HepG2 (cell line): ENCODE measurements around the gene UBAC2. TPM values are rescaled to one million over a fixed set of nuclear protein-coding genes. Genes with fewer than 3 reads are reported as not detected.

ENCODE experiments used
- ATAC-seq: fragments of 200-7000 bp; cut with Tn5 transposase; 3 replicates; pipeline ENCODE4 v1.9.1; 2020; ENCODE audit warnings: mild to moderate bottlenecking, moderate library complexity
- BruUV-seq: library from RNA; stranded (reverse); fragments of 400-500 nt; replicated peaks from 2 replicates; lab custom pipeline; 2021; lab: Mats Ljungman, UMichigan
- CTCF ChIA-PET: fragments of 300-600 bp; formaldehyde crosslinking; extraction: SDS; loops from one replicate; lab custom pipeline; 2021; ENCODE audit warnings: low total read pairs, inconsistent platforms, low intra/inter-chr PET ratio; lab: Yijun Ruan, JAX
- POLR2A ChIA-PET: fragments of 350-600 bp; sonication (Branson Sonifier 250); formaldehyde crosslinking; loops from one replicate; lab custom pipeline; 2020; ENCODE audit warnings: antibody characterized with exemption, inconsistent platforms; lab: Yijun Ruan, JAX
- DNase-seq: peaks from one replicate; pipeline ENCODE4 v3.0.0-alpha.2; 2015; ENCODE audit warnings: low spot score
- FAIRE-seq: peaks from 3 replicates; lab custom pipeline; 2011; peaks lifted over from hg19 to GRCh38; lab: Jason Lieb, UNC
- H2AFZ ChIP-seq: one replicate; pipeline ENCODE4 v1.6.1; 2011; ENCODE audit warnings: low read length, inconsistent platforms
- H3K27ac ChIP-seq: fragments of 300-600 bp; 3 replicates; pipeline ENCODE4 v1.8.0; 2011; ENCODE audit warnings: mixed run types, mild to moderate bottlenecking, mixed read lengths, low read length, inconsistent platforms; ENCODE audit not compliant: insufficient read depth; ENCODE audit errors: extremely low read length
- H3K27me3 ChIP-seq, 2 experiments: fragments of 200-600 bp in 1 of 2; 2 replicates in 1 of 2; 3 replicates in 1 of 2; pipeline versions ENCODE4 v1.6.0 to v1.8.0; 2011; ENCODE audit warnings: low read length in 2 of 2, mild to moderate bottlenecking in 2 of 2, moderate library complexity in 2 of 2, inconsistent platforms in 1 of 2; ENCODE audit not compliant: insufficient read depth in 2 of 2, control insufficient read depth in 1 of 2
- H3K36me3 ChIP-seq, 2 experiments: fragments of 200-600 bp in 1 of 2; replicated peaks in 1 of 2; 2 replicates in 1 of 2; 3 replicates in 1 of 2; pipeline versions ENCODE4 v1.5.1 to v1.8.0; 2011; ENCODE audit warnings: low read length in 2 of 2, inconsistent platforms in 1 of 2; ENCODE audit not compliant: insufficient read depth in 2 of 2, control insufficient read depth in 1 of 2
- H3K4me1 ChIP-seq: 2 replicates; pipeline ENCODE4 v1.5.1; 2012; ENCODE audit warnings: low read length, inconsistent platforms; ENCODE audit not compliant: insufficient read depth
- H3K4me2 ChIP-seq: 2 replicates; pipeline ENCODE4 v1.6.0; 2011; ENCODE audit warnings: low read depth, low read length, inconsistent platforms
- H3K4me3 ChIP-seq, 3 experiments: fragments of 200-600 bp in 1 of 3; sonication (generic), shearing (Covaris generic) in 1 of 3; replicated peaks in 1 of 3; 2 replicates each; pipeline ENCODE4 v1.5.1; 2011 to 2016; ENCODE audit warnings: low read length in 3 of 3, inconsistent platforms in 2 of 3, low read depth in 2 of 3, mild to moderate bottlenecking in 2 of 3, control low read depth in 1 of 3, mixed read lengths in 1 of 3; ENCODE audit not compliant: insufficient read depth in 1 of 3
- H3K79me2 ChIP-seq: one replicate; pipeline ENCODE4 v1.6.1; 2011; ENCODE audit warnings: low read length, inconsistent platforms; ENCODE audit not compliant: insufficient read depth
- H3K9ac ChIP-seq: 2 replicates; pipeline ENCODE4 v1.6.0; 2011; ENCODE audit warnings: mild to moderate bottlenecking, low read depth, low read length, inconsistent platforms; ENCODE audit not compliant: insufficient read depth
- H3K9me3 ChIP-seq: 2 replicates; pipeline ENCODE4 v1.5.1; 2012; ENCODE audit warnings: mild to moderate bottlenecking, low read length
- H4K20me1 ChIP-seq: 2 replicates; pipeline ENCODE4 v1.6.0; 2011; ENCODE audit warnings: inconsistent platforms, mild to moderate bottlenecking, low read length, moderate library complexity; ENCODE audit not compliant: insufficient read depth
- ADNP ChIP-seq: sonication (generic); formaldehyde crosslinking; IDR thresholded peaks from 2 replicates; pipeline ENCODE4 v1.4.0; 2020; ENCODE audit warnings: missing genetic modification reagents
- CBX1 ChIP-seq: IDR thresholded peaks from one replicate; pipeline ENCODE4 v1.6.1; 2016; ENCODE audit warnings: antibody characterized with exemption, low read depth
- ELF4 ChIP-seq: sonication (generic); formaldehyde crosslinking; IDR thresholded peaks from 2 replicates; pipeline ENCODE4 v1.5.0; 2020; ENCODE audit warnings: missing genetic modification reagents, mild to moderate bottlenecking, moderate library complexity, borderline replicate concordance
- ETV6 ChIP-seq: sonication (generic); formaldehyde crosslinking; conservative IDR thresholded peaks from 2 replicates; pipeline ENCODE4 v1.4.0; 2020; ENCODE audit warnings: missing genetic modification reagents
- KAT8 ChIP-seq: IDR thresholded peaks from 2 replicates; pipeline ENCODE4 v1.6.1; 2016; ENCODE audit warnings: missing genetic modification reagents, missing compliant biosample characterization
- PCBP2 ChIP-seq: fragments of 200-400 bp; formaldehyde crosslinking; optimal IDR thresholded peaks from 2 replicates; pipeline ENCODE3; 2018; ENCODE audit warnings: low read length, low read depth; ENCODE audit not compliant: poor library complexity, severe bottlenecking
- POGZ ChIP-seq: sonication (generic); formaldehyde crosslinking; IDR thresholded peaks from 2 replicates; pipeline ENCODE4 v1.4.0; 2020; ENCODE audit warnings: mild to moderate bottlenecking, missing genetic modification reagents
- SP140L ChIP-seq: sonication (generic); formaldehyde crosslinking; IDR thresholded peaks from 2 replicates; pipeline ENCODE4 v1.4.0; 2020; ENCODE audit warnings: missing genetic modification reagents, borderline replicate concordance
- ZFP1 ChIP-seq: IDR thresholded peaks from 2 replicates; pipeline ENCODE4 v1.6.1; 2016
- ZNF446 ChIP-seq: sonication (generic); formaldehyde crosslinking; IDR thresholded peaks from 2 replicates; pipeline ENCODE4 v1.5.0; 2020; ENCODE audit warnings: mild to moderate bottlenecking, missing genetic modification reagents
- ZNF75D ChIP-seq: sonication (generic); formaldehyde crosslinking; IDR thresholded peaks from 2 replicates; pipeline ENCODE4 v1.8.1; 2023; ENCODE audit warnings: missing genetic modification reagents, mild to moderate bottlenecking, borderline replicate concordance
- WGBS: methylation state at CpG from one replicate; pipeline ENCODE4 v1.1.6; 2017; ENCODE audit warnings: low lambda C conversion rate; 5-methylcytosine and 5-hydroxymethylcytosine counted together
- in situ Hi-C: cut with HindIII; loops from 2 replicates; pipeline ENCODE4 v1.10.0; 2017; ENCODE audit warnings: low pct_unique_long_range_greater_than_20kb; ENCODE audit not compliant: extremely low pct_ligation_motif_present
- intact Hi-C: fragments of 100-400 bp; cut with micrococcal nuclease; formaldehyde crosslinking; loops from one replicate; pipeline ENCODE4 v1.10.0; 2022; ENCODE audit not compliant: unreplicated experiment
- polyA plus RNA-seq, 8 experiments: library from polyadenylated mRNA; depleted of rRNA in 3 of 8; stranded (reverse) in 7 of 8; unstranded in 1 of 8; fragments of >200 nt; fragmentation: Illumina TruSeq in 4 of 8; extraction: Trizol in 4 of 8; gene quantifications; 2 replicates each; pipeline versions ENCODE4 v1.2.1 to v1.2.3, GENCODE V29; 2011 to 2016; ENCODE audit warnings: low read depth in 4 of 8, missing spikeins in 1 of 8, mixed read lengths in 1 of 8; ENCODE audit not compliant: insufficient read depth in 1 of 8
- total RNA-seq, 5 experiments: library from RNA; depleted of rRNA; stranded (reverse); fragments of >200 nt; fragmentation: Illumina TruSeq; extraction: Trizol; gene quantifications; 2 replicates each; pipeline ENCODE4 v1.2.3, GENCODE V29; 2016; ENCODE audit warnings: low read depth in 1 of 5
- TF ChIP-seq, protein P1 (sequence below): sonication (generic); formaldehyde crosslinking; IDR thresholded peaks from 2 replicates; pipeline ENCODE4 v1.5.1; 2020; ENCODE audit warnings: mild to moderate bottlenecking, missing genetic modification reagents, borderline replicate concordance
- TF ChIP-seq, protein P2 (sequence below): sonication (generic); formaldehyde crosslinking; IDR thresholded peaks from 2 replicates; pipeline ENCODE4 v1.8.1; 2023; ENCODE audit warnings: missing genetic modification reagents, mild to moderate bottlenecking, borderline replicate concordance
- TF ChIP-seq, protein P3 (sequence below): sonication (generic); formaldehyde crosslinking; IDR thresholded peaks from 2 replicates; pipeline ENCODE4 v1.9.0; 2021; ENCODE audit warnings: missing genetic modification reagents, borderline replicate concordance
- TF ChIP-seq, protein P4 (sequence below): sonication (generic); formaldehyde crosslinking; conservative IDR thresholded peaks from 2 replicates; pipeline ENCODE4 v1.8.0; 2022; ENCODE audit warnings: low read depth, missing genetic modification reagents

UBAC2 gene
- total and polyA plus RNA-seq, 2 of the 13 experiments (the other 11 are each of a cell fraction or from before 2014, with no cell fraction given) = 61.3 to 80.8 TPM

DNA sequence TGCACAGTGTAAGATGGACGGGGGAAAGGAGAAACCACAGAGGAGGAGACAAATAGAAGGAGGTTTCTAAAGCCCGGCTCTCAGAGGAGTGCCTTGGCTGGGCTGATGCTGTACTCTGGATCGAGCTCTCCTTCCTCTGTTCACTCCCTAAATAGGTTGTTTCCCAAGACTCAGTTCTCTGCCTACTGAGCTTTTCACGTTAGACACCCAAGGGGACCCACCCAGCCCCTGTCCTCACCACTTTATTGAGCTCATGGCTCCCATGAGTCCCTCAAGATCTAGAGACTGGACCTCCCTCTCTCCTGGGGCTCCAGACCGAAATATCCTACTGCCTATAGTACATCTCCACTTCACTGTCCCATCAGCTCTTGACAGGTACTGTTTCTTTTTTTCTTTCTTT lies 144.7 kb downstream of the UBAC2 start:
- Histone ChIP-seq H3K27me3 (no peaks in the 10 kb centered on the region; a peak in 1 of 5 replicates), H3K9ac (no peak overlapping the region), H3K4me1 (no peaks in the 10 kb centered on the region), H3K9me3 (no peaks in the 10 kb centered on the region), H3K79me2 (no peaks in the 10 kb centered on the region), H3K4me2 (no peak overlapping the region), H3K27ac (no peak overlapping the region), H4K20me1 (no peaks in the 10 kb centered on the region), H2AFZ (no peak overlapping the region), H3K4me3 (no peak overlapping the region), H3K36me3 (peaks cover 5 to 68% of the 10 kb centered on the region in 2 experiments; a peak in 4 of 5 replicates)
- 94% methylated on average over 5 of the region's 5 CpGs for WGBS
- BruUV-seq = no TSS peak
- in situ Hi-C loops (no loop called here), intact Hi-C loops (no loop called here)
- FAIRE-seq = no peak
- CTCF ChIA-PET = no interaction called here
- TF ChIP-seq ZNF75D (CRISPR knock-in tag) (no peak), ETV6 (no peak), ELF4 (CRISPR knock-in tag) (no peak), SP140L (CRISPR knock-in tag) (no peak), CBX1 (no peak), KAT8 (CRISPR knock-in tag) (no peak), ADNP (CRISPR knock-in tag) (no peak), PCBP2 (no peak), ZFP1 (CRISPR knock-in tag) (no peak), POGZ (CRISPR knock-in tag) (no peak), ZNF446 (CRISPR knock-in tag) (no peak)
- TF ChIP-seq, protein P1, sequence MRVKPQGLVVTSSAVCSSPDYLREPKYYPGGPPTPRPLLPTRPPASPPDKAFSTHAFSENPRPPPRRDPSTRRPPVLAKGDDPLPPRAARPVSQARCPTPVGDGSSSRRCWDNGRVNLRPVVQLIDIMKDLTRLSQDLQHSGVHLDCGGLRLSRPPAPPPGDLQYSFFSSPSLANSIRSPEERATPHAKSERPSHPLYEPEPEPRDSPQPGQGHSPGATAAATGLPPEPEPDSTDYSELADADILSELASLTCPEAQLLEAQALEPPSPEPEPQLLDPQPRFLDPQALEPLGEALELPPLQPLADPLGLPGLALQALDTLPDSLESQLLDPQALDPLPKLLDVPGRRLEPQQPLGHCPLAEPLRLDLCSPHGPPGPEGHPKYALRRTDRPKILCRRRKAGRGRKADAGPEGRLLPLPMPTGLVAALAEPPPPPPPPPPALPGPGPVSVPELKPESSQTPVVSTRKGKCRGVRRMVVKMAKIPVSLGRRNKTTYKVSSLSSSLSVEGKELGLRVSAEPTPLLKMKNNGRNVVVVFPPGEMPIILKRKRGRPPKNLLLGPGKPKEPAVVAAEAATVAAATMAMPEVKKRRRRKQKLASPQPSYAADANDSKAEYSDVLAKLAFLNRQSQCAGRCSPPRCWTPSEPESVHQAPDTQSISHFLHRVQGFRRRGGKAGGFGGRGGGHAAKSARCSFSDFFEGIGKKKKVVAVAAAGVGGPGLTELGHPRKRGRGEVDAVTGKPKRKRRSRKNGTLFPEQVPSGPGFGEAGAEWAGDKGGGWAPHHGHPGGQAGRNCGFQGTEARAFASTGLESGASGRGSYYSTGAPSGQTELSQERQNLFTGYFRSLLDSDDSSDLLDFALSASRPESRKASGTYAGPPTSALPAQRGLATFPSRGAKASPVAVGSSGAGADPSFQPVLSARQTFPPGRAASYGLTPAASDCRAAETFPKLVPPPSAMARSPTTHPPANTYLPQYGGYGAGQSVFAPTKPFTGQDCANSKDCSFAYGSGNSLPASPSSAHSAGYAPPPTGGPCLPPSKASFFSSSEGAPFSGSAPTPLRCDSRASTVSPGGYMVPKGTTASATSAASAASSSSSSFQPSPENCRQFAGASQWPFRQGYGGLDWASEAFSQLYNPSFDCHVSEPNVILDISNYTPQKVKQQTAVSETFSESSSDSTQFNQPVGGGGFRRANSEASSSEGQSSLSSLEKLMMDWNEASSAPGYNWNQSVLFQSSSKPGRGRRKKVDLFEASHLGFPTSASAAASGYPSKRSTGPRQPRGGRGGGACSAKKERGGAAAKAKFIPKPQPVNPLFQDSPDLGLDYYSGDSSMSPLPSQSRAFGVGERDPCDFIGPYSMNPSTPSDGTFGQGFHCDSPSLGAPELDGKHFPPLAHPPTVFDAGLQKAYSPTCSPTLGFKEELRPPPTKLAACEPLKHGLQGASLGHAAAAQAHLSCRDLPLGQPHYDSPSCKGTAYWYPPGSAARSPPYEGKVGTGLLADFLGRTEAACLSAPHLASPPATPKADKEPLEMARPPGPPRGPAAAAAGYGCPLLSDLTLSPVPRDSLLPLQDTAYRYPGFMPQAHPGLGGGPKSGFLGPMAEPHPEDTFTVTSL (CRISPR knock-in tag) = no peak
- TF ChIP-seq, protein P2, sequence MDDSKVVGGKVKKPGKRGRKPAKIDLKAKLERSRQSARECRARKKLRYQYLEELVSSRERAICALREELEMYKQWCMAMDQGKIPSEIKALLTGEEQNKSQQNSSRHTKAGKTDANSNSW (CRISPR knock-in tag) = no peak
- TF ChIP-seq, protein P3, sequence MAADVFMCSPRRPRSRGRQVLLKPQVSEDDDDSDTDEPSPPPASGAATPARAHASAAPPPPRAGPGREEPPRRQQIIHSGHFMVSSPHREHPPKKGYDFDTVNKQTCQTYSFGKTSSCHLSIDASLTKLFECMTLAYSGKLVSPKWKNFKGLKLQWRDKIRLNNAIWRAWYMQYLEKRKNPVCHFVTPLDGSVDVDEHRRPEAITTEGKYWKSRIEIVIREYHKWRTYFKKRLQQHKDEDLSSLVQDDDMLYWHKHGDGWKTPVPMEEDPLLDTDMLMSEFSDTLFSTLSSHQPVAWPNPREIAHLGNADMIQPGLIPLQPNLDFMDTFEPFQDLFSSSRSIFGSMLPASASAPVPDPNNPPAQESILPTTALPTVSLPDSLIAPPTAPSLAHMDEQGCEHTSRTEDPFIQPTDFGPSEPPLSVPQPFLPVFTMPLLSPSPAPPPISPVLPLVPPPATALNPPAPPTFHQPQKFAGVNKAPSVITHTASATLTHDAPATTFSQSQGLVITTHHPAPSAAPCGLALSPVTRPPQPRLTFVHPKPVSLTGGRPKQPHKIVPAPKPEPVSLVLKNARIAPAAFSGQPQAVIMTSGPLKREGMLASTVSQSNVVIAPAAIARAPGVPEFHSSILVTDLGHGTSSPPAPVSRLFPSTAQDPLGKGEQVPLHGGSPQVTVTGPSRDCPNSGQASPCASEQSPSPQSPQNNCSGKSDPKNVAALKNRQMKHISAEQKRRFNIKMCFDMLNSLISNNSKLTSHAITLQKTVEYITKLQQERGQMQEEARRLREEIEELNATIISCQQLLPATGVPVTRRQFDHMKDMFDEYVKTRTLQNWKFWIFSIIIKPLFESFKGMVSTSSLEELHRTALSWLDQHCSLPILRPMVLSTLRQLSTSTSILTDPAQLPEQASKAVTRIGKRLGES (CRISPR knock-in tag) = no peak
- TF ChIP-seq, protein P4, sequence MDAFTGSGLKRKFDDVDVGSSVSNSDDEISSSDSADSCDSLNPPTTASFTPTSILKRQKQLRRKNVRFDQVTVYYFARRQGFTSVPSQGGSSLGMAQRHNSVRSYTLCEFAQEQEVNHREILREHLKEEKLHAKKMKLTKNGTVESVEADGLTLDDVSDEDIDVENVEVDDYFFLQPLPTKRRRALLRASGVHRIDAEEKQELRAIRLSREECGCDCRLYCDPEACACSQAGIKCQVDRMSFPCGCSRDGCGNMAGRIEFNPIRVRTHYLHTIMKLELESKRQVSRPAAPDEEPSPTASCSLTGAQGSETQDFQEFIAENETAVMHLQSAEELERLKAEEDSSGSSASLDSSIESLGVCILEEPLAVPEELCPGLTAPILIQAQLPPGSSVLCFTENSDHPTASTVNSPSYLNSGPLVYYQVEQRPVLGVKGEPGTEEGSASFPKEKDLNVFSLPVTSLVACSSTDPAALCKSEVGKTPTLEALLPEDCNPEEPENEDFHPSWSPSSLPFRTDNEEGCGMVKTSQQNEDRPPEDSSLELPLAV (CRISPR knock-in tag) = no peak
- ATAC-seq = no peak
- POLR2A ChIA-PET = no interaction called here
- no peak for DNase-seq
